ENCODE results near the gene NPTN.
"Not testable (repeated sequence)": the region's sequence is repeated elsewhere in the genome, so short reads cannot be mapped to it uniquely, and the experiment has no call there.

NPTN gene

DNA sequence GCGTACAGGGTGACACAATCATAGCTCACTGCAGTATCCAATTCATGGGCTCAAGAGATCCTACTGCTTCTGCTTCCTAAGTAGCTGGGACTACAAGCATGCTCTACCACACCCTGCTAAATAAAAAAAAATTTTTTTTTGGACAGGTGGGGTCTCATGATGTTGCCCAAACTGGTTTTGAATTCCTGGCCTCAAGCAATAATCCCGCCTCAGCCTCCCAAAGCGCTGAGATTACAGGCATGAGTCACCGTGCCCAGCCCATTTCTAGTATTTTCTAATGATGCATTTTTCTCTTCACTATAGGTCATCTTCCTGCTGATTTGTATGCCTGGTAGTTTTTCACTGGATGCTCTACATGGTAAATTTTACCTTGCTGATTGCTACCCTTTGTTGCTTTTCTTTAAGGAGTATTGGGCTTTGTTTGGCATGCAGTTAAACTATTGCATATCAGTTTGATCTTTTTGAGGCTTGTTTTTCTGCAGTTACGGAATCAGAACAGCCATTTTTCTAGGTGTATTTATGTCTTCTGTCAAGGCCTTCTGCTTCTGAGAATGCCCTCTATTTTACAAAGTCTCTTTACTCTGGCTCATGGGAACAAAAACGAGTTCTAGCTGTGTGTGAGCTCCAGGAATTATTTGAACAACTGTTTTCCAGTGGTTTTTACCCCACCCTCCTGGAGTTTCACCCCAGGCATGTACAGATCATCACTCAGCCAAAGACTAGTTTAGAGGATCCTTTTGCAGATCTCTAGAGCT lies 14.2 kb upstream of the NPTN start:
- TF ChIP-seq, protein P1, sequence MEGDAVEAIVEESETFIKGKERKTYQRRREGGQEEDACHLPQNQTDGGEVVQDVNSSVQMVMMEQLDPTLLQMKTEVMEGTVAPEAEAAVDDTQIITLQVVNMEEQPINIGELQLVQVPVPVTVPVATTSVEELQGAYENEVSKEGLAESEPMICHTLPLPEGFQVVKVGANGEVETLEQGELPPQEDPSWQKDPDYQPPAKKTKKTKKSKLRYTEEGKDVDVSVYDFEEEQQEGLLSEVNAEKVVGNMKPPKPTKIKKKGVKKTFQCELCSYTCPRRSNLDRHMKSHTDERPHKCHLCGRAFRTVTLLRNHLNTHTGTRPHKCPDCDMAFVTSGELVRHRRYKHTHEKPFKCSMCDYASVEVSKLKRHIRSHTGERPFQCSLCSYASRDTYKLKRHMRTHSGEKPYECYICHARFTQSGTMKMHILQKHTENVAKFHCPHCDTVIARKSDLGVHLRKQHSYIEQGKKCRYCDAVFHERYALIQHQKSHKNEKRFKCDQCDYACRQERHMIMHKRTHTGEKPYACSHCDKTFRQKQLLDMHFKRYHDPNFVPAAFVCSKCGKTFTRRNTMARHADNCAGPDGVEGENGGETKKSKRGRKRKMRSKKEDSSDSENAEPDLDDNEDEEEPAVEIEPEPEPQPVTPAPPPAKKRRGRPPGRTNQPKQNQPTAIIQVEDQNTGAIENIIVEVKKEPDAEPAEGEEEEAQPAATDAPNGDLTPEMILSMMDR (IDR thresholded peaks at IDR 0.05; ENCODE audit: insufficient read depth, low read length): no peak
- TF ChIP-seq POLR2AphosphoS5 (IDR thresholded peaks at IDR 0.05; ENCODE audit: low read depth) (no peak), REST (IDR thresholded peaks at IDR 0.05; ENCODE audit: insufficient replicate concordance, low read depth) (no peak), GABPA (IDR thresholded peaks at IDR 0.05; ENCODE audit: low read depth) (no peak), SPI1 (IDR thresholded peaks at IDR 0.05; ENCODE audit: borderline replicate concordance, low read depth) (no peak)
- no peak for DNase-seq (ENCODE audit: low read depth in 1 of 2, low spot score in 1 of 2)
- Histone ChIP-seq H3K4me3 (replicated peaks; ENCODE audit: insufficient read depth, low read length) (no peak overlapping the region), H3K27me3 (ENCODE audit: insufficient read depth, poor library complexity, severe bottlenecking) (no peaks in the 10 kb centered on the region), H3K27ac (replicated peaks) (no peak overlapping the region)

DNA sequence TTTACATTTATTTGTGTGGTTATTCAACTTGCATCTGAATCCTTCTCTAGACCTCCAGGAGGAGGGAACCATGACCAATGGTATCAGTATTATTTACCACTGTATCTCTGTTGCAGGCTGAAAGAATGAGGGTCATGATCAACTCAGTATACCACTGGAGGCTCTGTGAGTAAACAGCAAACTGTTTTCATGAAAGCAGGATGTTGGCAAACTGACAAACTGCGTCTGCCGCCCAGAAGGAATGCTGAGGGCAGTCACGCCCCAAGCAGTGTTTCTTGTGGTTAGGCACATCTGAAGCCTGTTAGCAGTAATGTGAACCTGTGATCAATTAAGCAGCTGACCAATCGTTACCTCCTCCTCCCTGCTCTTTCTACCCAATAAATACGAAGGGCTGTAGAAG lies 6.3 kb upstream of the NPTN start:
- not testable (repeated sequence) for H3K27me3 ChIP-seq (ENCODE audit: insufficient read depth, poor library complexity, severe bottlenecking); H3K27ac ChIP-seq (replicated peaks); H3K4me3 ChIP-seq (replicated peaks; ENCODE audit: insufficient read depth, low read length); DNase-seq (ENCODE audit: low read depth in 1 of 2, low spot score in 1 of 2)

GRCh38 chr15:73637527-73637926 lies 4.3 kb upstream of the NPTN start:
- no peak for DNase-seq (ENCODE audit: low read depth in 1 of 2, low spot score in 1 of 2)
- no peak for TF ChIP-seq REST (IDR thresholded peaks at IDR 0.05; ENCODE audit: insufficient replicate concordance, low read depth)
- no peak for TF ChIP-seq SPI1 (IDR thresholded peaks at IDR 0.05; ENCODE audit: borderline replicate concordance, low read depth)
- TF ChIP-seq POLR2AphosphoS5 (IDR thresholded peaks at IDR 0.05; ENCODE audit: low read depth): no peak
- TF ChIP-seq, protein P1 (IDR thresholded peaks at IDR 0.05; ENCODE audit: insufficient read depth, low read length): no peak
- TF ChIP-seq GABPA (IDR thresholded peaks at IDR 0.05; ENCODE audit: low read depth): no peak
- Histone ChIP-seq H3K27ac (replicated peaks) (no peak overlapping the region), H3K4me3 (replicated peaks; ENCODE audit: insufficient read depth, low read length) (no peak overlapping the region), H3K27me3 (ENCODE audit: insufficient read depth, poor library complexity, severe bottlenecking) (peaks cover 4% of the 10 kb centered on the region)

DNA sequence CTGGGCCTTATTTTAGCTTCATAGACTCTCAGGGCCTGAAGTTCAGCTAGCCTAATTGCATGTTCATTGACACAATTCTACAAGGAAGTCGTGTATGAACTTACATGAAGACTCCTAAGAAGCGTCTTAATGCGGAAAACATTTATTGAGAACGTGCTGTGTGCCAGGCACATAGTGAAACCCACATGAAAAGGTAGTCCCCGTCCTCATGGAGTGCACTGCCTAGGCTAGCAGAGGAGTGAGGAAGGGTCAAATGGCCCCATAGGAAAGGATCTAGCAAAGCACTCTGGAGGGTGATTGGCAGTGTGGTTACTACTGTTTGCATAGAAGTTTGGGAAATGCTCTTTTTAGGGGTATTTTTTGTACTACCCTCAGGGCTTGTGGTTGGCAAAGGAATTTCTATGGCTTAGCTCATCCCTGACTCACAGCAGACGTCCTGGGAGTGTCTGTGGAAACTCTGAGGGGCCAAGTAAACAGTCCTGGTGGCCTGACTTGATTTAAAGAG lies 854 bp upstream of the NPTN start:
- Histone ChIP-seq H3K4me3 (replicated peaks; ENCODE audit: insufficient read depth, low read length) (no peak overlapping the region; the same call in 1 of the 2 replicates), H3K27ac (replicated peaks) (peak overlapping the region; percentile 75), H3K27me3 (ENCODE audit: insufficient read depth, poor library complexity, severe bottlenecking) (peaks cover 4% of the 10 kb centered on the region)
- no peak for TF ChIP-seq POLR2AphosphoS5 (IDR thresholded peaks at IDR 0.05; ENCODE audit: low read depth)
- DNase-seq (ENCODE audit: low read depth in 1 of 2, low spot score in 1 of 2): no peak

DNA sequence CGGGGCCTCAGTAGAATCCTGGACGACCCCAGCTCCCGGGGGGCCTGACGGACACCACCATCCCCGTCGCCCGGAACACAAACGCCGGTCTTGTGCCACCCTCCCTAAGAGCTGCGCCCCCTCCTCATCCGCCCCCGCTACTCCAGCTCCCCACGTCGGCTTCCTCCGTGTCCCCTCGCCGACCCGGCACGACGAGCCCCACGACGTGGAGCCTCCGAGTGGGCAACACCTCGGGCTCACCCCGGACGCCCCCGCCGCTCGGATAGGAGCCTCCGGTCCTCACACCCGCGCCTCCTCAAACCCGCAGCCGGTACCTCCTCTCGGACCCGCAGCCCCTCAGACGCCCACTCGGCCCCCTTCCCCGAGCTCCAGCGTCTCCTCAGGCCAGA lies 525 bp downstream of the NPTN start:
- Histone ChIP-seq H3K4me3 (replicated peaks; ENCODE audit: insufficient read depth, low read length) (peak overlapping the region; percentile 90), H3K27me3 (ENCODE audit: insufficient read depth, poor library complexity, severe bottlenecking) (peaks cover 4% of the 10 kb centered on the region), H3K27ac (replicated peaks) (peak overlapping the region; percentile 73)
- TF ChIP-seq REST (IDR thresholded peaks at IDR 0.05; ENCODE audit: insufficient replicate concordance, low read depth) (no peak), POLR2AphosphoS5 (IDR thresholded peaks at IDR 0.05; ENCODE audit: low read depth) (no peak)
- no peak for DNase-seq (ENCODE audit: low read depth in 1 of 2, low spot score in 1 of 2)
